Measurements from ENCODE around the gene NKAIN2.

The NKAIN2 gene

DNA sequence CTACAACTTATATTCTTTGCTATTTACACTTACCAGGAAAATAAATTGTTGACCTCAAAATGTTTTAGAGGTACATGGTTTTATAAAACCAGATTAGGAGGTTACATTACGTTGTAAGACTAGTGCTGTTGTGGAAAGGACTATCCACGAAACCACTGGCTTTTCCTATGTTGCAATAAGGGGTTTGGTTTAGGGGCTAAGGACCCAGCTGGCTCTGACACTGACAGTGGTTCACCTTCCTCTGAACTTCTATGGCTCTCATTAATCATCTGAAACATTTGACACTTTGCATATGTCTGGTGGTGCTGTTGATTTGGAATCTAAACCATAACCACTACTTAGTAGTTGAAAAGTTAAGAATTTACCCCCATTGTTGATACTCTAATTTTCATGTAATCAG lies 186.7 kb downstream of the NKAIN2 start:
- ATAC-seq = no peak
- TF ChIP-seq TCF4 (CRISPR knock-in tag; IDR thresholded peaks at IDR 0.05; ENCODE audit: borderline replicate concordance) (no peak), ZFP3 (CRISPR knock-in tag; IDR thresholded peaks at IDR 0.05) (no peak), ESRRG (CRISPR knock-in tag; IDR thresholded peaks at IDR 0.05) (no peak), PPARA (CRISPR knock-in tag; IDR thresholded peaks at IDR 0.05; ENCODE audit: borderline replicate concordance) (no peak), RARB (CRISPR knock-in tag; IDR thresholded peaks at IDR 0.05) (no peak), CSRNP3 (CRISPR knock-in tag; IDR thresholded peaks at IDR 0.05) (no peak), PATZ1 (CRISPR knock-in tag; IDR thresholded peaks at IDR 0.05; ENCODE audit: borderline replicate concordance) (no peak), ARNTL (CRISPR knock-in tag; IDR thresholded peaks at IDR 0.05; ENCODE audit: borderline replicate concordance, low read depth) (no peak), OSR1 (CRISPR knock-in tag; IDR thresholded peaks at IDR 0.05) (no peak), ZNF565 (CRISPR knock-in tag; conservative IDR thresholded peaks at IDR 0.05; ENCODE audit: low read depth) (no peak), ZFP30 (CRISPR knock-in tag; IDR thresholded peaks at IDR 0.05) (no peak), ZNF8 (CRISPR knock-in tag; IDR thresholded peaks at IDR 0.05) (no peak), ZC3H10 (CRISPR knock-in tag; IDR thresholded peaks at IDR 0.05) (no peak), BACH2 (CRISPR knock-in tag; IDR thresholded peaks at IDR 0.05; ENCODE audit: borderline replicate concordance) (no peak), CSDC2 (CRISPR knock-in tag; IDR thresholded peaks at IDR 0.05) (no peak), ISL1 (CRISPR knock-in tag; IDR thresholded peaks at IDR 0.05) (no peak), TOX (CRISPR knock-in tag; IDR thresholded peaks at IDR 0.05; ENCODE audit: borderline replicate concordance) (no peak), TSHZ2 (CRISPR knock-in tag; IDR thresholded peaks at IDR 0.05) (no peak)
- TF ChIP-seq, protein P1, sequence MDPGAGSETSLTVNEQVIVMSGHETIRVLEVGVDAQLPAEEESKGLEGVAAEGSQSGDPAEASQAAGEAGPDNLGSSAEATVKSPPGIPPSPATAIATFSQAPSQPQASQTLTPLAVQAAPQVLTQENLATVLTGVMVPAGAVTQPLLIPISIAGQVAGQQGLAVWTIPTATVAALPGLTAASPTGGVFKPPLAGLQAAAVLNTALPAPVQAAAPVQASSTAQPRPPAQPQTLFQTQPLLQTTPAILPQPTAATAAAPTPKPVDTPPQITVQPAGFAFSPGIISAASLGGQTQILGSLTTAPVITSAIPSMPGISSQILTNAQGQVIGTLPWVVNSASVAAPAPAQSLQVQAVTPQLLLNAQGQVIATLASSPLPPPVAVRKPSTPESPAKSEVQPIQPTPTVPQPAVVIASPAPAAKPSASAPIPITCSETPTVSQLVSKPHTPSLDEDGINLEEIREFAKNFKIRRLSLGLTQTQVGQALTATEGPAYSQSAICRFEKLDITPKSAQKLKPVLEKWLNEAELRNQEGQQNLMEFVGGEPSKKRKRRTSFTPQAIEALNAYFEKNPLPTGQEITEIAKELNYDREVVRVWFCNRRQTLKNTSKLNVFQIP (CRISPR knock-in tag; IDR thresholded peaks at IDR 0.05; ENCODE audit: borderline replicate concordance, low read depth) = no peak
- TF ChIP-seq, protein P2, sequence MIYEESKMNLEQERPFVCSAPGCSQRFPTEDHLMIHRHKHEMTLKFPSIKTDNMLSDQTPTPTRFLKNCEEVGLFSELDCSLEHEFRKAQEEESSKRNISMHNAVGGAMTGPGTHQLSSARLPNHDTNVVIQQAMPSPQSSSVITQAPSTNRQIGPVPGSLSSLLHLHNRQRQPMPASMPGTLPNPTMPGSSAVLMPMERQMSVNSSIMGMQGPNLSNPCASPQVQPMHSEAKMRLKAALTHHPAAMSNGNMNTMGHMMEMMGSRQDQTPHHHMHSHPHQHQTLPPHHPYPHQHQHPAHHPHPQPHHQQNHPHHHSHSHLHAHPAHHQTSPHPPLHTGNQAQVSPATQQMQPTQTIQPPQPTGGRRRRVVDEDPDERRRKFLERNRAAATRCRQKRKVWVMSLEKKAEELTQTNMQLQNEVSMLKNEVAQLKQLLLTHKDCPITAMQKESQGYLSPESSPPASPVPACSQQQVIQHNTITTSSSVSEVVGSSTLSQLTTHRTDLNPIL (CRISPR knock-in tag; IDR thresholded peaks at IDR 0.05; ENCODE audit: low read depth) = no peak

DNA sequence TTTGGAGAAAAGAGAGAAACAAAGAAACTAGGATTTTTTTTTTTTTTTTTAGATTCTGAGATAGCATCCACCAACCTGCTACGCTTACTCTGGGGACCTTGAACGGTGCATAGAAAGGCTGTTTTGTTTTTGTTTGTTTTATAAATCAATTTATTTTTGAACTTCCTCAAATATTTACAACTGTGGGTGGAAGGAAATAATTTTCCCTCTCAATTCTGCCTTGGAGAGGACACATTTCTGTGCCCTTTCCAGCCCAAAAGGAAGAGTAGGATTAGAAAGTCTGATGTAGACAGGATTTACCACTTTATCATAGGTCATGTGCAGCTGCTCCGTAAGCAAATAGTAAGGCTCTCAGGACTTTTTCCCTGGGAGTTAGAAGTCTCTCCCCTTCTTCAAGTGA lies 190.5 kb downstream of the NKAIN2 start:
- ATAC-seq = no peak

More for the DNA sequence above, 190.5 kb downstream of the NKAIN2 start:
- TF ChIP-seq TOX (CRISPR knock-in tag; IDR thresholded peaks at IDR 0.05; ENCODE audit: borderline replicate concordance) (no peak), CSRNP3 (CRISPR knock-in tag; IDR thresholded peaks at IDR 0.05) (no peak), ZC3H10 (CRISPR knock-in tag; IDR thresholded peaks at IDR 0.05) (no peak)
